Measurements from ENCODE around the gene TAF3.

TAF3 gene

DNA sequence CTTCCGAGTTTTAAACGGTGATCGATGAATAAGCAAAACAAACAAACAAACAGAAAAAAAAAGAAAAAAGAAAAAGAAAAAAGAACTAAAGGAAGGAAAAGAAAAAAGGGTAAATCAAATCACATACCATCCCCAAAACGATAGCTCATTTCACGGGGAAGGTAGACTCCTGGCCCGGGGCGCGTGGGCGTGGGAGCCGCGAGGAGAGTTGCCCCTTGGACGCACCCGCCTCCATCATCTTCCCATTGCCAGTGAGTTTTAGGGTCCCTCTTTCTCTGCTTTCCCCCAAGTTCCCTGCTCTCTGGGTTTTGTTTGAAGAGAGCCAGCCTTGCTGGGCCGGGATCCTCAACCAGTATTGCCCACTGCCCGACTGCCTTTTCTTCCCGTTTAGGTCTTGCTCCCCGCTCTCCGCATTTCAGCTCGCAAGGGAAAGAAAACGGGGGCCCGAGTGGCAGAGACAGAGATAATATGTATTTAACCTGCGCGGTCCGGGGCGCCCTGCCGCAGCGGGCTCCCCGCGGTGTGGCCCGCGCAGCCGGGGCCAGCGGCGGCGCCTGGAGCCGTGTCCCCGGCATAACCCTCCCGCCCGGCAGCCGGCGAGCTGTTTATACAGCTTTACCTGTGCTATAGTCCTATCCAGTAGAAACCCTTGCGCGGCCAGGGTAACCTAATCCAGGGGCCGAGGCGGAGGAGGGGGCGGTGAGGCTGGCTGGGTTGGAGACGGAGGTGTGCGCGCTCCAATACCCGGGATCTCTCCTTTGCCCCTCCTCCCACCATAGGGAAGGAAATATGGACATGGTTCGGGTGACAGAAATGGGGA, 230.9 kb downstream of the TAF3 start:
- no peak for DNase-seq

DNA sequence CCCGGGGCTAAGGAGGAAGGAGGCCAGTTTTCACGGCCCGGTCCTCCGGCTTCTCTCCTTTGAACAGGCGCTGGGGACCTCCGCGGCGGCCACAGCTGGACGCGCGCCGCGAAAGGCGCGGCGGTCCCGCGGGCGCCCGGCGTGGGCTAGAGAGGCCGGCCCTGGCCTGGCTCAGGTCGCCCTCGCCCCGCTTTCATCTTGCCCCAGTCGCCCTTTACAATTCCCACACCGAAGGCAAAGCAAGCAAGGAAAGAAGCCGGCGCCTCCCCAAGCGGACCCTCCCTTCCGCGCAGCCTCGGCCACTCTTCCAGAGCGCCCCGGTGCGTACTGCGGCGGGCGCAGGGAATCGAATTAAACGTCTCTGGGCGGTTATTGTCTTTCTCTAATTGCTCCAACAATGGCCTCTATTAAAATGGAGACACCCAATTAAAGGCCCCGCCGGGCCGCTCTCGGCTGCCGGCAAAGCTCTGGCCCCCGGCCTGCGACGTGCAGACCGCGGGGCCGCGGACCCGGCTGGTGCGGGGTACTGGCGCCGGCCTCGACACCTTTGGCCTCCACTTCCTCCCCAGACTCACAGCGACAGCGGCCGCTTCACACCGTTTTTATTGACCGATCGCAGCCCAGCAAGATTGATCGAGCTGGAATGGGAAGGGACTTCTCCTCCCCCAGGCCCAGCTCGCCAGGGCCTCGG, 231.7 kb downstream of the TAF3 start:
- DNase-seq: no peak

DNA sequence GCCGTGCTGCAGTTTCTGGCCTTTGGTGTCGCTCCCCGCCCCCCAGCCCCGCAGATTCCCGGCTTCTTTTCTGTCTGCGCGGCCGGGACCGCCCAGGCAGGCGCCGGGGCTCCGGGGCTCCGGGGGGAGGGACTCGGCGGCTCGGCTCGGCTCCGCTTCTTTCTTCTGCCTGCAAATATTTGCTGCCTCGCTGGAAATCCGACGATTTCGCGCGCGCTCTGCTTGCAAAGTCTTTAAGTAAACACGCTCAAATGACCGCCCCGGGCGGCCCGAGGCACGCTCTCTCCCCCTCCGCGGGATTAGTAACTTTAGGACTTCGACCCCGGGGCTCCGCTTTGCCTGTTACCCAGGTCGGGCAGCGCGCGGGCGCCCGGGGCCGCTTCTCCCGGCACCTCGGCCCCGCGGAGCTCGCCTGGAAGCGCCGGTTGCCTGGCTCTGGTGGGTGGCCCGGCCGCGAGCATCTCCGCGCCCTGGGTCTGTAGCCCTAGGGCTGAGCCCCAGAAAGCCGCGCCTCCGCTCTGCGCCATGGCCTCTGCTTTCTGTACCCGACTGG, 232.3 kb downstream of the TAF3 start:
- DNase-seq: no peak

- no peak for DNase-seq
Measured at GRCh38 chr10:8051109-8051821, 233.0 kb downstream of the TAF3 start.

- DNase-seq: no peak
Measured at GRCh38 chr10:8051851-8052257, 233.5 kb downstream of the TAF3 start.

DNA sequence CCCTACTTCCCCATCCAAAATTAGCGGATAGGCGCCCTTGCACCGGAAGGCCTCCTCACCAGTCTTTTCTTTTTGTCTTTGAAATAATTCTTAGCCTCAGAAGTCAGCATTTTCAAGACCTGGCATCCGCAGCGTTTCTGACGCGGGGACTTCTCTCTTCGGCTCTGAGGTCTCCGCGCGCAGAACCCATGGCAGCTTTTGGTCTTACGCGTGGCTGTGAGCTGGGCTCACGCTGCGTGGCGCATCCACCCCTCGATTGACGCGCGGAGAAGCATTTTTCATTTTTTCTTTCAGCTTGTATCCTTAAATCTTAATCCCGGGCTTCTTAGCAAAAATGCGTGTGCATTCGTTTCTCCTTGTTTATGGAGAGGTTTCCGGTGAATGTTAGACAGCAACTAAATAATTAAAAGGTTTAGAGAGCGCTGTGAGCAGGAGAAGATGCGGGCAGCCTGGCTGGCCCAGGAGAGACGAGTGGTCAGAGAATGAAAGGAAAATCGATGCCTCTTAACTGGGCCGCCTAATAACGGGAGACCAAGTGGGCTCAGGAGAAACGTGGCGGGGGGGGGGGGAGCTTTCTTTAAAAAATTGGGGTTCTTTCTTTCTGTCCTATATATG, 234.1 kb downstream of the TAF3 start:
- DNase-seq: no peak

DNA sequence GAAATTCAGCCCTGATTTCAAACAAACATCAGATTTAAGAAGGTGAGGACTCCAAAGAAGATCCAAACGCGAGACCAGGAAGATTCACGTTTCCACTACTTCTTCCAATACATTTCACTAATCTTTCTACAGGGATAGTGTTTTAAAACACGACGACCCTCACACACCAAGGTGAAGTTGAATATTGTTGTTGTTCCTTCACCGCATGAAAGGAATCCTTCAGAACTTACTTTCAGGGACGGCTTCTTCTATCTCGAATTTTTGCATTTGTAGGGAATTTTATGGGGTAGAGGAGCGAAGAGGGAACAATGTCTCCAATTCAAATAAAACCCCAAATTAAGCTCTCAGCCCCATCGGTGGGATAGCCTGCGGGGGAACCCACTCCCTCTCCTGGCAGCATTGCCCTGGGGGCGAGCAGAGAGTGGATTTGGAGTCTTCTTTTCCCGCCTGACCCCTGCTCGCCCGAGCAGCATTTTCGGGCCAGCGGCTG, 234.7 kb downstream of the TAF3 start:
- DNase-seq: no peak

DNA sequence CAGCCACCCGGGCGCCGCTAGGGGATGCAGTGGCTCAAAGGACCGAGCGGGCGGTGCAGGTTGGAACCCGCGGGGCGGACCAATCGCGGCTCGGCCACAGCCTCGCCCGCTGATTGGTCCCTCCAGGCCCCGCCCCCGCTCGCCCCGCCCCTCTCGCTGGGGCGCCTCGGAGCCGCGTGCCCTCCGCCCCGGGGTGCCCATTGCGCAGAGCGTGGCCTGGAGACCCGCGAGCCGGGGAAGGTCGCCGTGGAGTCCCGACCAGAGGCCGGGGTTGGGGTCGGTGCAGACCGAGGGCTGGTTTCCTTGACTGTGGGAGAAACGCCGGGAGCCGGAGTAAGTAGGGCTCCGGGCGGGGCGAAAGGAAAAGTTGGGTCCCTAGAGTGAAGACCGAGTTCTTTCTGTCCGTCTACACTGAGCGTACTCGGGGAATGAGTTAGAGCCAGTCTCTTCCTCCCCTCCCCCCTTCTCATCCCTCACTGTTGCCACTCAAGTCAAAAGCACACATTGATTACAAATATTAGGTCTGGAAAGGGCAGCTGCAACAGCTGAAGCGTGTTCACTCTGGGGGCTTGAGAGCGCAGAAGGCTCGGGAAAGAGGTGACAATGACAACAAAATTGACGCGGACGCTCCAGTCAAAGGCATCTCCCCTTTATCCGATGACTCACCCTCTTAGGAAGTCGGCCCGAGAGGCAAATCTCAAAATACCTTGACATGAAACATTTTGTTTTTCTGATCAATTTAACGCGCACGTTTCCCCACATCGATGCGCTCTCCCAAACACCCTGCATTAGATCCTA, 235.3 kb downstream of the TAF3 start:
- DNase-seq: peak; percentile 30

DNA sequence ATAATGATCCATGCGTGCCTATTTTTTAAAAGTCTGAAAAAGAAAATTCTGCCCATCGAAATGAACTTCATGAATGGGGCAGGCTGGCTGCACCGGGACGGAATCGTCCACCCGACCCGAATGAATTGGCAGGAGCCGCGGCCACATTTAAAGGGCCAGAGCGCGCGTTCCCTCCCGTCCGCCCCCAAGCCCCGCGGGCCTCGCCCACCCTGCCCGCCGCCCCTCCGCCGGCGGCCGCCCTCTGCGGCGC, 235.9 kb downstream of the TAF3 start:
- DNase-seq: no peak

DNA sequence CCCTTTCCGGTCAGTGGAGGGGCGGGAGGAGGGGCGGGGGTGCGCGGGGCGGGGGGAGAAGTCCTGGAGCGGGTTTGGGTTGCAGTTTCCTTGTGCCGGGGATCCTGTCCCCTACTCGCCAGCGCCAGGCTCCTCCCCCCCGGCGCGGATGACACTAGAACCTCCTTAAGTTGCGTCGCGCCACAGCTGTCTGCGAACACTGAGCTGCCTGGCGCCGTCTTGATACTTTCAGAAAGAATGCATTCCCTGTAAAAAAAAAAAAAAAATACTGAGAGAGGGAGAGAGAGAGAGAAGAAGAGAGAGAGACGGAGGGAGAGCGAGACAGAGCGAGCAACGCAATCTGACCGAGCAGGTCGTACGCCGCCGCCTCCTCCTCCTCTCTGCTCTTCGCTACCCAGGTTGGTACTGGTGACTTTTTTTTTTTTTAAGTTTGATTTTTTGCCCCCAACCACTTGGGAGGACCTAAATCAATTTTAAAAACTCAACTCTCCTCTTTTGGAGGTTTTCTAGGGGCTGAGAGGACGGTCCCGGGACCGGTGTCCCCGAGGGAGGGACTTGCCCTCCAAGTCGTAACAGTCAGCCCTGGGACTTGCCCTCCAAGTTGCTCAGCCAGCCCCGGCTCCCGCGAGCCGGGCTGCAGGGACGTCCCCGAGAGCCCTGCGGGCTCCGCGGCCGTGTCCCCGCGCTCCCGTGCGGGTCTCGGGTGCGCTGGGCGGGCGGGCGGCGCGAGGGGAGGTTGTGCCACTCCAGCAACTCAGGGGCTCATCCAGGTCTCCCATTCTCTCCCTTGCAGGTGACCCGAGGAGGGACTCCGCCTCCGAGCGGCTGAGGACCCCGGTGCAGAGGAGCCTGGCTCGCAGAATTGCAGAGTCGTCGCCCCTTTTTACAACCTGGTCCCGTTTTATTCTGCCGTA, 236.4 kb downstream of the TAF3 start, which contains the start of gene GATA3:
Gene GATA3 (plus strand): TSS at position 195 of the 914 bp plus-strand sequence. CDS start 968 bp downstream, outside the sequence.
- DNase-seq: no peak

DNA sequence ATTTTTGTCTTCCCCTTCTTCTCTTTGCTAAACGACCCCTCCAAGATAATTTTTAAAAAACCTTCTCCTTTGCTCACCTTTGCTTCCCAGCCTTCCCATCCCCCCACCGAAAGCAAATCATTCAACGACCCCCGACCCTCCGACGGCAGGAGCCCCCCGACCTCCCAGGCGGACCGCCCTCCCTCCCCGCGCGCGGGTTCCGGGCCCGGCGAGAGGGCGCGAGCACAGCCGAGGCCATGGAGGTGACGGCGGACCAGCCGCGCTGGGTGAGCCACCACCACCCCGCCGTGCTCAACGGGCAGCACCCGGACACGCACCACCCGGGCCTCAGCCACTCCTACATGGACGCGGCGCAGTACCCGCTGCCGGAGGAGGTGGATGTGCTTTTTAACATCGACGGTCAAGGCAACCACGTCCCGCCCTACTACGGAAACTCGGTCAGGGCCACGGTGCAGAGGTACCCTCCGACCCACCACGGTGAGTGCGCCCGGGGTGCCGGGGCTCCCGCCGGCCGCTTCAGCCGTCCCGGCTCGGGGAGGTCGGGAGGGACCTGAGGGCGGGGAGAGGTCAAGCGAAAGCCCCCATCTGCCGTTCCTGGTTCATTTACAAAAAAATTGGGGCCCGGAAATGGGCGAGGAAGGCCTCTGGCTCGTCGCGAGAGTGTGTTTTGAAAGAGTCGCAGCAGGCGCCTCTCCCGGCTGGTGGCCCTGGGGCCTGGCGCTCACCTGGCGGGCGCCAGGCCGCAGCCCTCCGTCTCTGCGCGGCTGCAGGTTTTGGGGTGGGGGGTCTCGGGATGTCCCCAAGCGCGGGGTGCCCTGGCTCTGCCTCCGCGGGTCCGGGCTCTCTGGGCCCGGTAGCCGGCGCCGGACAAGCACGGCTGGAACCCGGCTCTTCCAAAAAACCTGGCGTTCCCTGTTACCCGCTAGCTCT, 237.4 kb downstream of the TAF3 start:
- DNase-seq: no peak

DNA sequence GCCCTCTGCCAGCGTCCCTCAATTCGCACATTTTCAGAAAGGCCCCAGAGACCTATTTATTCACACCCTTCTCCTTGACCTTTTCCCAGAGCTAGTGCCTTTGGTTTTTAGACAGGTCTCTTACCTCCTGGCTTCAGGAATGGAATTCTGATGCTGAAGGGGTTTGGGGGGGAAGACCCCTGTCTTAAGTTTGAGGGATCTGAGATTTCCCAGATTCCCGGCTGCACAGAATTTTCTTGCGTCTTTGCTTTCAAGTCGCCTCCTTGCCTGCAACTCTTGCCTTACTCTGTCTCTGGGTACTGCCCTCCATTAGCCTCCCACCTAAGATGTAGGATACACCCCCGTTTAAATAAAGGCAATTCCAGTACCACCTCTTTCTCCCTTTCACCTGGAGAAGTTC, 238.1 kb downstream of the TAF3 start:
- DNase-seq: no peak

DNA sequence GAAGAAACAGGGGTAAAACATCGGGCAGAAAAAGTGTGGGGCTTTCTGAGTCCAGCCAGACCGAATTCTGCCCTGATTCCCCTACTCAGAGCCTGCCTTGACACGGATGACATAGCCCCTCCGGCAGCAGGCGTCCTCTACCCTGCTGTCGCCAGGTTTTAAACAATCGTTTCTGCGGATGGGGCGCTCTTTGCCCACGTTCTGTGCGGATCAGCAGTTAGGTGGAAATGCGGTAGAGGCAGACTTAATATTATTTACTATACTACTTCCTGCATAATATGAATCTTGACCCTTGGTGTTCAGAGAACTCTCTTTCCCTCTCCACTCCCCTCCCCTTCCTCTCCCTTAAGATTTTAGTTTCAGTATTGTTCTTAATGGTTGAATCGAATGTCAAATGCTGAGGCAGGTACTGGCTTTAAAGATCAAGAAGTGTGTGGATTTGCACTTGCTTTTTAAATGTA, 238.6 kb downstream of the TAF3 start:
- no peak for DNase-seq

- no peak for DNase-seq
Measured at GRCh38 chr10:8057636-8058273, 239.4 kb downstream of the TAF3 start.

DNA sequence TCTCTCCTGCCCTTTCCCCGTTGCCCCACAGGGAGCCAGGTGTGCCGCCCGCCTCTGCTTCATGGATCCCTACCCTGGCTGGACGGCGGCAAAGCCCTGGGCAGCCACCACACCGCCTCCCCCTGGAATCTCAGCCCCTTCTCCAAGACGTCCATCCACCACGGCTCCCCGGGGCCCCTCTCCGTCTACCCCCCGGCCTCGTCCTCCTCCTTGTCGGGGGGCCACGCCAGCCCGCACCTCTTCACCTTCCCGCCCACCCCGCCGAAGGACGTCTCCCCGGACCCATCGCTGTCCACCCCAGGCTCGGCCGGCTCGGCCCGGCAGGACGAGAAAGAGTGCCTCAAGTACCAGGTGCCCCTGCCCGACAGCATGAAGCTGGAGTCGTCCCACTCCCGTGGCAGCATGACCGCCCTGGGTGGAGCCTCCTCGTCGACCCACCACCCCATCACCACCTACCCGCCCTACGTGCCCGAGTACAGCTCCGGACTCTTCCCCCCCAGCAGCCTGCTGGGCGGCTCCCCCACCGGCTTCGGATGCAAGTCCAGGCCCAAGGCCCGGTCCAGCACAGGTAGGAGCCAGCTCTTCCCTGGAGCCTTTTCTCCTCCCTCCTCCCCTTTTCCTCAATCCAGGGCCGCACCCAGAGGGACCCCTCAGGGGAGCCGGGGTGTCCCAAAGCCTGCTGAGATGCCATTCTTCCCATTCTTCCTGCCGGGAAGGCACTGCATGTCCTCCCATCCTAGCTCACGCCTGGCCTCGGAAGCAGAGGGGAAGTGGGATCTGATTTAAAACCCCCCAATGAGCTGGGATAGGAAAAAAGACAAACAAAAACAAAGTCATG, 240.2 kb downstream of the TAF3 start:
- DNase-seq: no peak

DNA sequence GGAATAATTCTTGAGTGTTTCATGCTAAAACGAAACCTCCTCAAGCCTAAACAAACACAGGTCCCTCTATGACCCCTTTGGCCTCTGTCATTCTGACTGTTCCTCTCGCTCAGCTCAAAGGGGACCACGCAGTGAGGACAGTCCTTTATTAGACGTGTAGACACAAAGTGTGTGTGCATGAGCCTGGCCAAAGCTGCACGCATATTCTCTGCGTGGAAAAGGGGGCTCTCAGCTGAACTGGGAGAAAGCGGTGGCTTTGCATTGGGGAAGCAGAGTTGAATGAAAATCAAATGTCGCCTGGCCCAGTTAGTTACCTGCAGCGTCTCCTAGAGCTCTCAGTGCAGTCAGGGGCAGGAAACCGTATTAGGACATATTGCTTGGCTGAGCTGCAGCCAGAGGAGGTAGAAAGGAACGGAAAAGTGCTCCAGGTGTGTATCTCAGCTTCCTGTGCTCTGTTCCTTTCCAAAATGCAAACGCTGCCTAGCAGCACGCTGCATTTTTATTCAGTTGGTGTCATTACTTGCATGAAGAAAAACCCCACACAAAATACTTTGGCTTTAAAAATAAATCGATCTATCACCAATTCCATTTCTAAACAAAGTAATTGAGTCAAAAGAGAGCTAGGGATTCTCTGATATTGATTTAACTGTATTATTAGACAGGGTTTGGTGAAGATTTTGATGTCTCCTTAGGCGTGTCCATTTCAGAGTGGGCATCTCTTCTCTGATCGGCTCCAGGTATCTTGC, 241.1 kb downstream of the TAF3 start:
- DNase-seq: no peak

GRCh38 chr10:8060010-8060703, 241.9 kb downstream of the TAF3 start:
- DNase-seq: no peak
